Breast epithelium (tissue), 4 donors: Measurements from ENCODE around the gene ATCAY. TPM values are rescaled to one million over a fixed set of nuclear protein-coding genes. Genes with fewer than 3 reads are reported as not detected.

ENCODE experiments used
- DNase-seq, 2 donors: peaks; one replicate each; pipeline ENCODE4 v3.0.0-alpha.2; 2019; ENCODE audit warnings: low spot score in 2 of 2
- H3K27ac ChIP-seq, 2 donors: fragments of 200-600 bp; sonication (generic) in 1 of 2; one replicate each; pipeline ENCODE4 v1.5.1; 2016 to 2019; ENCODE audit warnings: mild to moderate bottlenecking in 1 of 2
- H3K27me3 ChIP-seq, 2 donors: fragments of 200-600 bp; sonication (generic) in 1 of 2; one replicate each; pipeline versions ENCODE4 v1.5.1 to v1.6.0; 2017 to 2019; ENCODE audit warnings: control low read depth in 1 of 2, mild to moderate bottlenecking in 1 of 2
- H3K36me3 ChIP-seq: fragments of 200-600 bp; one replicate; pipeline ENCODE4 v1.5.1; 2019
- H3K4me1 ChIP-seq, 2 donors: fragments of 200-600 bp; sonication (generic); one replicate each; pipeline ENCODE4 v1.5.1; 2016 to 2019; ENCODE audit warnings: control low read depth in 1 of 2
- H3K4me3 ChIP-seq, 3 donors: fragments of 200-600 bp; sonication (generic); 1 replicate in 2 of 3; 2 replicates in 1 of 3; pipeline ENCODE4 v1.5.1; 2016 to 2019; ENCODE audit warnings: mild to moderate bottlenecking in 3 of 3, moderate library complexity in 2 of 3
- H3K9me3 ChIP-seq, 2 donors: fragments of 200-600 bp; sonication (generic) in 1 of 2; one replicate each; pipeline ENCODE4 v1.5.1; 2016 to 2019; ENCODE audit warnings: control low read depth in 1 of 2
- POLR2A ChIP-seq: fragments of 450-650 bp; IDR thresholded peaks from one replicate; pipeline ENCODE4 v1.6.1; 2016; ENCODE audit warnings: antibody characterized with exemption, mild to moderate bottlenecking, moderate library complexity
- POLR2AphosphoS5 ChIP-seq, 3 donors: sonication (generic); formaldehyde crosslinking; IDR thresholded peaks; one replicate each; pipeline ENCODE4 v1.6.1; 2017; ENCODE audit warnings: antibody characterized with exemption in 3 of 3
- intact Hi-C: fragments of 100-400 bp; cut with DNase I; formaldehyde crosslinking; loops from one replicate; pipeline ENCODE4 v1.15.1; 2023; ENCODE audit warnings: low total_unique reads
- total RNA-seq, 3 donors: library from RNA; depleted of rRNA; stranded (reverse); fragments of >200 nt; gene quantifications; one replicate each; pipeline ENCODE4 v1.1.0, GENCODE V29; 2016
- TF ChIP-seq, protein P1 (sequence below), 3 donors: fragments of 450-650 bp; IDR thresholded peaks; one replicate each; pipeline ENCODE4 v1.5.1; 2016 to 2017; ENCODE audit warnings: antibody characterized with exemption in 3 of 3, mild to moderate bottlenecking in 3 of 3, moderate library complexity in 3 of 3

Gene ATCAY
- total RNA-seq, 3 donors from 2014 or later, result 0.73 TPM; not detected in 2

DNA sequence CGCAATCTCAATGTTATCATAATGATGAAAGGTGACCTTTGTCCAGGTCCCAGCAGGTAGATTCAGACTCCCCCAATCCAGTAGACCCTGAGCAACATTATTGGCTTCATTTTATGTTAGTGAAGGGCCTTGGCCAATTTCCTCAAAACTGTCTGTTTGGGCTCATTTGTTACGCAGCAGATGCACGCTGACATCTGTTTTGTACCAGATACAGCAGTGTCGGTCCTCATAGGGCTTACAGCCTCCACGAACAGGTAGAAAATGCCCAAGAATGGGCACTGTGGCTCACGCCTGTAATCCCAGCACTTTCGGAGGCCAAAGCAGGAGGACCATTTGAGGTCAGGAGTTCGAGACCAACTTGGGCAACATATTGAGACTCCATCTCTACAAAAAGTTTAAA, 39.3 kb downstream of the ATCAY start:
- TF ChIP-seq POLR2A, result no peak
- TF ChIP-seq POLR2AphosphoS5 (IDR thresholded peaks at IDR 0.05), result no peak
- TF ChIP-seq, protein P1, sequence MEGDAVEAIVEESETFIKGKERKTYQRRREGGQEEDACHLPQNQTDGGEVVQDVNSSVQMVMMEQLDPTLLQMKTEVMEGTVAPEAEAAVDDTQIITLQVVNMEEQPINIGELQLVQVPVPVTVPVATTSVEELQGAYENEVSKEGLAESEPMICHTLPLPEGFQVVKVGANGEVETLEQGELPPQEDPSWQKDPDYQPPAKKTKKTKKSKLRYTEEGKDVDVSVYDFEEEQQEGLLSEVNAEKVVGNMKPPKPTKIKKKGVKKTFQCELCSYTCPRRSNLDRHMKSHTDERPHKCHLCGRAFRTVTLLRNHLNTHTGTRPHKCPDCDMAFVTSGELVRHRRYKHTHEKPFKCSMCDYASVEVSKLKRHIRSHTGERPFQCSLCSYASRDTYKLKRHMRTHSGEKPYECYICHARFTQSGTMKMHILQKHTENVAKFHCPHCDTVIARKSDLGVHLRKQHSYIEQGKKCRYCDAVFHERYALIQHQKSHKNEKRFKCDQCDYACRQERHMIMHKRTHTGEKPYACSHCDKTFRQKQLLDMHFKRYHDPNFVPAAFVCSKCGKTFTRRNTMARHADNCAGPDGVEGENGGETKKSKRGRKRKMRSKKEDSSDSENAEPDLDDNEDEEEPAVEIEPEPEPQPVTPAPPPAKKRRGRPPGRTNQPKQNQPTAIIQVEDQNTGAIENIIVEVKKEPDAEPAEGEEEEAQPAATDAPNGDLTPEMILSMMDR (IDR thresholded peaks at IDR 0.05), result no peak
- H3K36me3 ChIP-seq, result no peaks in the 10 kb centered on the region
- H3K4me1 ChIP-seq, result no peaks in the 10 kb centered on the region
- peaks cover 17 to 31% of the 10 kb centered on the region in 2 donors for H3K9me3 ChIP-seq
- H3K4me3 ChIP-seq, result no peak overlapping the region
- intact Hi-C loops, result no loop called here
- H3K27me3 ChIP-seq, result no peaks in the 10 kb centered on the region
- no peak overlapping the region for H3K27ac ChIP-seq
- DNase-seq, result no peak

DNA sequence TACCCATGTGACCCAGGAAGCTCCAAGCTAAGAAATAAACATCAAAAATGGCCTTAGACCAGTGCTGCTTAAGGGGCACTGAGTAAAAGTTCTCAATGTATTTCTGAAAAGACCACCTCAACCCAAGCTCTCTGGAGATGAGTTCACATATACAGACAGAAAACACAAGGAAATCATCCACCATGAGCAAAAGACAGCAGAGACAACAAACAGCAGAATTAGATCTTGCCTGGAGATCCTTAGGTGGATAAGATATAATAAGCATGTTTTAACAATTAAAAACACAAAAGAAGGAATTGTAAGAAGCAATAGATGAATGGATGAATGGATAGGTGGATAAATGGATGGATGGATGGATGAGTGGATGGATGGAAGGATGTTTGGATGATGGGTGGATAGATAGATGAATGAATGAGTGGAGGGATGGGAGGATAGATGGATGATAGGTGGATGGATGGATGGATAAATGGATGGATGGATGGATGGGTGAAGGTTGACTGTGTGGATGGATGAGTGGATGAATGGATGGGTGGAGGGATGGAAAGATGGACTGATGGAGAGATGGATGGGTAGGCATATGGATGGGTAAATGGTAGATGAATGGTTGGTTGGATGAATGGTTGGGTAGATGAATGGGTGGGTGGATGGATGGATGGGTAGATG, 42.7 kb downstream of the ATCAY start:
- TF ChIP-seq, protein P1 (IDR thresholded peaks at IDR 0.05), result no peak
- TF ChIP-seq POLR2AphosphoS5 (IDR thresholded peaks at IDR 0.05), result no peak
- no peak for TF ChIP-seq POLR2A

DNA sequence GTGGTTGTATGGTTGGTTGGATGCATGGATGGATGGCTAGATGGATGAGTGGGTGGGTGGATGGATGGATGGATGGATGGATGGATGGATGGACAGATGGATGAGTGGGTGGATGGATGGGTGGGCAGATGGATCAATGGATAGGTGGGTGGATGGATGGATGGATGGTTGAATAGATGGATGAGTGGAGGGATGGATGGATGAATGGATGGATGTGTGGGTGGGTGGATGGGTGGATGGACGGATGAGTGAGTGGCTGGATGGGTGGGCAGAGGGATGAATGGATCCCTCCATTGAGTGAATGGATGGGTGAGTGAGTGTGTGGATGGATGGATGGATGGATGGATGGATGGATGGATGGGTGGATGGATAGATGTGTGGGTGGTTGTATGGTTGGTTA, 43.4 kb downstream of the ATCAY start:
- TF ChIP-seq, protein P1 (IDR thresholded peaks at IDR 0.05), result no peak
- TF ChIP-seq POLR2AphosphoS5 (IDR thresholded peaks at IDR 0.05), result no peak
- no peak for TF ChIP-seq POLR2A
- Histone ChIP-seq H3K4me1 (no peaks in the 10 kb centered on the region), H3K9me3 (peaks cover 17 to 31% of the 10 kb centered on the region in 2 donors), H3K27ac (no peak overlapping the region), H3K36me3 (no peaks in the 10 kb centered on the region), H3K27me3 (no peaks in the 10 kb centered on the region), H3K4me3 (no peak overlapping the region)
- DNase-seq, result no peak
- intact Hi-C loops, result no loop called here

More for the DNA sequence above, 42.7 kb downstream of the ATCAY start:
- Histone ChIP-seq H3K4me3 (no peak overlapping the region), H3K36me3 (no peaks in the 10 kb centered on the region), H3K27ac (no peak overlapping the region), H3K9me3 (peaks cover 17 to 31% of the 10 kb centered on the region in 2 donors), H3K27me3 (no peaks in the 10 kb centered on the region), H3K4me1 (no peaks in the 10 kb centered on the region)
- no peak for DNase-seq
- intact Hi-C loops, result no loop called here

DNA sequence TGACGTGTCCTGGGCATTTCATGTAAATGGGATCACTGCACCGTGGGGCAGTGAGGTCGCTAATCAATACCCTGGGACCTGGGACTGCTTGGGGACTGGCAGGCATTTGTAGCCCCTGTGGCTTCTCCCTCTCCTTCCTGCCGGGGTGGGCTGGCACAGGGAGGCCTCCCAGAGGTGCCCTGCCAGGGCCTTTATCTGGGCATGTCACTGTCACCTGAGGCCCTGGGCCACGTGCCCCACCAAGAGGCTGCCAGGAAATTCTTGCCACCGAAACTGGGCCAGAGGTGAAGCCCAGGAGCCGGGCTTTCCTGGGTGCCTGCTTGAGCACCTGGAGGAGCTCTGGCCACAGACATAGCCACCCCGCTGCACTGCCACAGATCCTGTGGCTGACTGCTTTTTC, 50.6 kb downstream of the ATCAY start:
- DNase-seq, result no peak
- no peaks in the 10 kb centered on the region for H3K4me1 ChIP-seq
- H3K9me3 ChIP-seq, result no peaks in the 10 kb centered on the region
- no peak overlapping the region for H3K4me3 ChIP-seq
- H3K27me3 ChIP-seq, result peaks cover 3 to 16% of the 10 kb centered on the region in 2 donors
- no peaks in the 10 kb centered on the region for H3K36me3 ChIP-seq
- no peak overlapping the region for H3K27ac ChIP-seq
- intact Hi-C loops, result no loop called here
- TF ChIP-seq, protein P1 (IDR thresholded peaks at IDR 0.05), result no peak
- no peak for TF ChIP-seq POLR2A

DNA sequence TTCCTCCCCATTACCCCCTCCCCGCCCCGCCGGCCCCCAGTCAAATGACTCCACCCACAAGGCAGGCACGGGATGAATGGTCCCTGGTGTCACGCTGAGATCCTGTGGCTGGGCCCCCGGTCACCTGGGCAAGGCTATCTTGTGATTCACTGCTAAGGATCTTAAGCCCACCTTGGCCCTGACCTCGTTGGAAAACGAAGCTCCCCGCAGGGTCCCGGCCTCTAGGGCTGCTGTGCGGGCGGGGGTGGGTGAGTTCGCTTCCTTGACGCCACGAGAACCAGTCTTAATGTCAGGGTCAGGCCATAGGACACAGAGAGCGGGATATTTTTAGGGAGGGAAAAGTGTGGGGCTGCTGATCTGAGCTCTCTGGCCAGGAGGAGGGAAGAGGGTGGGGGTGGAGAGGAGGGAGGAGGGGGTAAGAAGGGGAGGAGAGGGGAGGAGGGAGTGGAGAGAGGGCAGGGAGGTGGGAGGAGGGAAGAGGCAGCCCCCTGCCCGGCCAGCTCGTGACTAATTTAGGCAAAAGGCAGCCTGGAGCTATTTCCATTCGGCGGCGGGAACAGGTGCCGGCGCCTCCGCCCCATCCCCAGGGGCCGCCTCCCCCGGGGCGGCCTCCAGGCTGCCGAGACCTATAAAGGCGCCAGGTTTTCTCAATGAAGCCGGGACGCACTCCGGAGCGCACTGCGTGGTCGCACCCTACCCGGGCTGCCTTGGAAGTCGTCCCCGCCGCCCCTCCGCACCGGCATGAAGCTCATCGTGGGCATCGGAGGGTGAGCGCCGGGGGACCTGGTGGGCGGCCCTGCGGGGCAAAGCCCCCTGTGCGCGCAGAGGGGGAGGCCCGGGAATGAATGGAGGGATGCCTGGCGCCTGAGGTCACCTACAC, 52.7 kb downstream of the ATCAY start, which contains the start of gene NMRK2:
TSS of gene NMRK2 (plus strand) at position 139 of the 880 bp plus-strand sequence. CDS start at position 742, 603 bp downstream.
- DNase-seq, result no peak
- no peaks in the 10 kb centered on the region for H3K36me3 ChIP-seq
- TF ChIP-seq POLR2A, result no peak
- H3K27ac ChIP-seq, result no peak within 1 kb of the TSS
- no peaks in the 10 kb centered on the region for H3K4me1 ChIP-seq
- H3K9me3 ChIP-seq, result no peaks in the 10 kb centered on the region
- H3K4me3 ChIP-seq, result no peak within 1 kb of the TSS
- intact Hi-C loops, result no loop called here
- peaks cover 3 to 16% of the 10 kb centered on the region in 2 donors for H3K27me3 ChIP-seq
